ENCODE data around the gene F12. TPM values are rescaled to one million over a fixed set of nuclear protein-coding genes. Genes with fewer than 3 reads are reported as not detected.

The F12 gene
- total and polyA plus RNA-seq, 2 experiments from 2014 or later: 0.43 to 1.8 TPM

GRCh38 chr5:177445917-177446199, 36.5 kb upstream of the F12 start:
- TF ChIP-seq EZH2phosphoT487 (IDR thresholded peaks at IDR 0.05; ENCODE audit: insufficient read depth, low read depth): no peak
- TF ChIP-seq EZH2 (IDR thresholded peaks at IDR 0.05; ENCODE audit: insufficient read depth, poor library complexity, severe bottlenecking): no peak
- no peaks in the 10 kb centered on the region for H3K36me3 ChIP-seq (ENCODE audit: low read depth)
- no peaks in the 10 kb centered on the region for H3K27me3 ChIP-seq (replicated peaks; ENCODE audit: insufficient read depth)
- no peaks in the 10 kb centered on the region for H4K20me1 ChIP-seq (ENCODE audit: insufficient read depth)
- in situ Hi-C loops (cut with MboI): no loop called here
- H3K27ac ChIP-seq: no peak overlapping the region
- WGBS, 2 experiments (ENCODE audit: low coverage in 1 of 2, low lambda C conversion rate in 2 of 2, missing lambda C conversion rate in 2 of 2): 8 to 10% methylated on average over 8 of the region's 8 CpGs
- H3K4me2 ChIP-seq (ENCODE audit: unreplicated experiment): peak overlapping the region; percentile 69
- H3K9ac ChIP-seq: peak overlapping the region; percentile 84
- H3K4me3 ChIP-seq: peak overlapping the region; percentile 73
- H3K79me2 ChIP-seq (ENCODE audit: insufficient read depth): no peaks in the 10 kb centered on the region
- no peaks in the 10 kb centered on the region for H3K9me2 ChIP-seq (ENCODE audit: insufficient read depth)
- H3K9me3 ChIP-seq (ENCODE audit: low read depth): no peaks in the 10 kb centered on the region
- DNase-seq: no peak
- H2AFZ ChIP-seq: peak overlapping the region; percentile 68
- H3K4me1 ChIP-seq (ENCODE audit: insufficient read depth): peaks cover 13% of the 10 kb centered on the region
- peaks cover 21% of the 10 kb centered on the region for H3F3A ChIP-seq (ENCODE audit: insufficient read depth)

DNA sequence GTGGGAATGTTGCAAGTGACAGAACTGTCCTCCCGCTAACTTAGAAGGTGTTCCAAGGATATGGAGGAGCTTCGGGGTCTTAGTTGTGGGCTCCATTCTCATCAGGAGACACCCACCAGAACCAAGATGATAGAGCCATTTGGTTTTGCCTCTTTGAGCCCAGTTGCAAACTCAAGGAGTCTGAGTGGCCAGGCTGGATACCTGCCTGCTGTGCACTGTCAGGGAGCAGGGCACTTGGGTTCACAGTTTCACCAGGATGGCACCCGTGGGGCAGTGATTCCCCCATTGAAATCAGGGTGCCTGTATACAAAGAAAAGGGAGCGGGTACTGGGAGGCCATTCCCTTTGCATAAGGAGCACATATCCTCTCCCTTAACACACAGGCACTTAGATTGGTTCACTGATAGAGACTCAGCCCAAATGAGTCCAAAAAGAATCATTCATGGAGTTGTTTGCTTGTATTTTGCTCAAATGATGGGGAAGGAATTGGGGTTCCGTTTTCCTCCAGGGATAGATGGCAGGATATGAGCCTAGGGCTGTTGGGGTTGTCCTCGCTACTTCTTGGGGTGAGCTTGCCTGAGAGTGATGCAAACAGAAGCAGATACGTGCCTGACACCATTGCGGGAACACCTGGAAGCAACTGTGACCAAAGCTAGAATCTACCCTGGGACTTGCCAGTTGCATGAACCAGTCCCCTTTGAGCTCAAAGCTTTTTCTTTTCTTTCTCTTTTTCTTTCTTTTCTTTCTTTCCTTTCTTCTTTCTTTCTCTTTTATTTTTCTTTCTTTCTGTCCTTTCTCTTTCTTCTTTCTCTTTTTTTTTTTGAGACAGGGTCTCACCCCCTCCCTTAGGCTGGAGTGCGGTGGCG, 35.9 kb upstream of the F12 start:
- H3K36me3 ChIP-seq (ENCODE audit: low read depth): no peaks in the 10 kb centered on the region
- peaks cover 21% of the 10 kb centered on the region for H3F3A ChIP-seq (ENCODE audit: insufficient read depth)
- DNase-seq: no peak
- H2AFZ ChIP-seq: peak overlapping the region; percentile 68; the same call in 1 of the 2 replicates
- no peaks in the 10 kb centered on the region for H3K27me3 ChIP-seq (replicated peaks; ENCODE audit: insufficient read depth)
- H3K4me3 ChIP-seq: peak overlapping the region; percentile 73
- in situ Hi-C loops (cut with MboI): no loop called here
- H3K4me2 ChIP-seq (ENCODE audit: unreplicated experiment): peak overlapping the region; percentile 69
- no peak overlapping the region for H3K27ac ChIP-seq
- no peaks in the 10 kb centered on the region for H3K9me3 ChIP-seq (ENCODE audit: low read depth)
- WGBS, 2 experiments (ENCODE audit: low coverage in 1 of 2, low lambda C conversion rate in 2 of 2, missing lambda C conversion rate in 2 of 2): 44 to 46% methylated on average over 10 of the region's 10 CpGs
- peaks cover 13% of the 10 kb centered on the region for H3K4me1 ChIP-seq (ENCODE audit: insufficient read depth)
- TF ChIP-seq EZH2phosphoT487 (IDR thresholded peaks at IDR 0.05; ENCODE audit: insufficient read depth, low read depth) (no peak), EZH2 (IDR thresholded peaks at IDR 0.05; ENCODE audit: insufficient read depth, poor library complexity, severe bottlenecking) (no peak)
- no peaks in the 10 kb centered on the region for H4K20me1 ChIP-seq (ENCODE audit: insufficient read depth)
- no peaks in the 10 kb centered on the region for H3K79me2 ChIP-seq (ENCODE audit: insufficient read depth)
- H3K9ac ChIP-seq: peak overlapping the region; percentile 84; the same call in 1 of the 2 replicates
- H3K9me2 ChIP-seq (ENCODE audit: insufficient read depth): no peaks in the 10 kb centered on the region

- Histone ChIP-seq H3K36me3 (ENCODE audit: low read depth) (no peaks in the 10 kb centered on the region), H3F3A (ENCODE audit: insufficient read depth) (peaks cover 21% of the 10 kb centered on the region), H3K27ac (no peak overlapping the region), H3K9ac (no peak overlapping the region), H3K9me2 (ENCODE audit: insufficient read depth) (no peaks in the 10 kb centered on the region), H3K27me3 (replicated peaks; ENCODE audit: insufficient read depth) (no peaks in the 10 kb centered on the region), H3K4me2 (ENCODE audit: unreplicated experiment) (no peak overlapping the region), H3K9me3 (ENCODE audit: low read depth) (no peaks in the 10 kb centered on the region), H4K20me1 (ENCODE audit: insufficient read depth) (no peaks in the 10 kb centered on the region), H3K79me2 (ENCODE audit: insufficient read depth) (no peaks in the 10 kb centered on the region), H3K4me3 (no peak overlapping the region), H2AFZ (no peak overlapping the region), H3K4me1 (ENCODE audit: insufficient read depth) (peaks cover 13% of the 10 kb centered on the region)
- in situ Hi-C loops (cut with MboI): no loop called here
- 61 to 62% methylated on average over 7 of the region's 7 CpGs for WGBS, 2 experiments (ENCODE audit: low coverage in 1 of 2, low lambda C conversion rate in 2 of 2, missing lambda C conversion rate in 2 of 2)
- TF ChIP-seq EZH2 (IDR thresholded peaks at IDR 0.05; ENCODE audit: insufficient read depth, poor library complexity, severe bottlenecking): no peak
- no peak for TF ChIP-seq EZH2phosphoT487 (IDR thresholded peaks at IDR 0.05; ENCODE audit: insufficient read depth, low read depth)
- no peak for DNase-seq
These were observed 35.0 kb upstream of the F12 start for GRCh38 chr5:177444106-177445051.

GRCh38 chr5:177443144-177443983, 34.0 kb upstream of the F12 start:
- Histone ChIP-seq H4K20me1 (ENCODE audit: insufficient read depth) (no peaks in the 10 kb centered on the region), H3K27ac (no peak overlapping the region), H3K9me2 (ENCODE audit: insufficient read depth) (no peaks in the 10 kb centered on the region), H3K4me2 (ENCODE audit: unreplicated experiment) (no peak overlapping the region), H3K9me3 (ENCODE audit: low read depth) (no peaks in the 10 kb centered on the region), H2AFZ (no peak overlapping the region), H3F3A (ENCODE audit: insufficient read depth) (peaks cover 15% of the 10 kb centered on the region), H3K36me3 (ENCODE audit: low read depth) (no peaks in the 10 kb centered on the region), H3K9ac (no peak overlapping the region), H3K4me1 (ENCODE audit: insufficient read depth) (peaks cover 13% of the 10 kb centered on the region), H3K79me2 (ENCODE audit: insufficient read depth) (no peaks in the 10 kb centered on the region), H3K4me3 (no peak overlapping the region), H3K27me3 (replicated peaks; ENCODE audit: insufficient read depth) (no peaks in the 10 kb centered on the region)
- WGBS, 2 experiments (ENCODE audit: low coverage in 1 of 2, low lambda C conversion rate in 2 of 2, missing lambda C conversion rate in 2 of 2): 79 to 85% methylated on average over 15 of the region's 15 CpGs
- no peak for DNase-seq
- TF ChIP-seq EZH2phosphoT487 (IDR thresholded peaks at IDR 0.05; ENCODE audit: insufficient read depth, low read depth): no peak
- no peak for TF ChIP-seq EZH2 (IDR thresholded peaks at IDR 0.05; ENCODE audit: insufficient read depth, poor library complexity, severe bottlenecking)
- in situ Hi-C loops (cut with MboI): no loop called here

Data from GM23248 (cell line).